Mesenchymal stem cell (in vitro differentiated cells and primary cell): Measurements from ENCODE around the gene TUBA4B.

Source experiments
- DNase-seq: peaks from one replicate; pipeline ENCODE4 v3.0.0-alpha.2; 2013
- H2AFZ ChIP-seq: one replicate; pipeline ENCODE4 v1.6.1; 2013; ENCODE audit warnings: low read depth, mild to moderate bottlenecking, control low read depth, inconsistent platforms, low read length, moderate library complexity
- H2AK5ac ChIP-seq: 2 replicates; pipeline ENCODE4 v1.6.1; 2013; ENCODE audit warnings: low read length, moderate library complexity, mild to moderate bottlenecking, inconsistent platforms; ENCODE audit not compliant: severe bottlenecking
- H2BK120ac ChIP-seq: one replicate; pipeline ENCODE4 v1.6.1; 2013; ENCODE audit warnings: low read depth, mild to moderate bottlenecking, inconsistent platforms, low read length, moderate library complexity
- H2BK12ac ChIP-seq, 2 experiments: one replicate each; pipeline ENCODE4 v1.6.1; 2013; ENCODE audit warnings: inconsistent platforms in 2 of 2, low read length in 2 of 2, mild to moderate bottlenecking in 2 of 2, moderate library complexity in 2 of 2, control low read depth in 1 of 2
- H2BK15ac ChIP-seq: one replicate; pipeline ENCODE4 v1.6.1; 2013; ENCODE audit warnings: mild to moderate bottlenecking, low read depth, inconsistent platforms; ENCODE audit not compliant: poor library complexity, severe bottlenecking
- H2BK5ac ChIP-seq: 2 replicates; pipeline ENCODE4 v1.6.1; 2013; ENCODE audit warnings: low read depth, mild to moderate bottlenecking, low read length, control low read depth, inconsistent platforms; ENCODE audit not compliant: poor library complexity, severe bottlenecking
- H3K14ac ChIP-seq, 2 experiments: one replicate each; pipeline ENCODE4 v1.6.1; 2013; ENCODE audit warnings: inconsistent platforms in 2 of 2, low read length in 2 of 2, control low read depth in 1 of 2, mild to moderate bottlenecking in 1 of 2, moderate library complexity in 1 of 2
- H3K18ac ChIP-seq, 2 experiments: one replicate each; pipeline ENCODE4 v1.6.1; 2013; ENCODE audit warnings: inconsistent platforms in 2 of 2, low read length in 2 of 2, control low read depth in 1 of 2, low read depth in 1 of 2, mild to moderate bottlenecking in 1 of 2
- H3K23ac ChIP-seq, 2 experiments: one replicate each; pipeline ENCODE4 v1.6.1; 2013; ENCODE audit warnings: inconsistent platforms in 2 of 2, low read length in 2 of 2, mild to moderate bottlenecking in 2 of 2, moderate library complexity in 2 of 2, control low read depth in 1 of 2
- H3K27ac ChIP-seq: 2 replicates; pipeline ENCODE4 v1.5.1; 2013; ENCODE audit warnings: mild to moderate bottlenecking, moderate library complexity, low read length, control low read depth, inconsistent platforms; ENCODE audit not compliant: poor library complexity, severe bottlenecking
- H3K27me3 ChIP-seq, 2 experiments: 2 replicates each; pipeline versions ENCODE4 v1.6.1 to v1.7.0; 2013; ENCODE audit warnings: low read length in 2 of 2, mild to moderate bottlenecking in 2 of 2, moderate library complexity in 2 of 2, control low read depth in 1 of 2, inconsistent platforms in 1 of 2; ENCODE audit not compliant: control insufficient read depth in 1 of 2, insufficient read depth in 1 of 2
- H3K36me3 ChIP-seq, 2 experiments: 2 replicates each; pipeline versions ENCODE4 v1.6.1 to v1.7.0; 2013; ENCODE audit warnings: low read length in 2 of 2, control low read depth in 1 of 2, inconsistent platforms in 1 of 2, low read depth in 1 of 2, mild to moderate bottlenecking in 1 of 2; ENCODE audit not compliant: insufficient read depth in 2 of 2, control insufficient read depth in 1 of 2
- H3K4ac ChIP-seq, 2 experiments: one replicate each; pipeline ENCODE4 v1.6.1; 2013; ENCODE audit warnings: inconsistent platforms in 2 of 2, low read length in 2 of 2, mild to moderate bottlenecking in 2 of 2, moderate library complexity in 2 of 2, control low read depth in 1 of 2, low read depth in 1 of 2
- H3K4me1 ChIP-seq: 2 replicates; pipeline ENCODE4 v1.6.1; 2013; ENCODE audit warnings: low read depth, low read length, control low read depth; ENCODE audit not compliant: control insufficient read depth, insufficient read depth
- H3K4me2 ChIP-seq: 2 replicates; pipeline ENCODE4 v1.6.1; 2013; ENCODE audit warnings: low read length, mild to moderate bottlenecking, inconsistent platforms; ENCODE audit not compliant: poor library complexity, severe bottlenecking
- H3K4me3 ChIP-seq, 2 experiments: 2 replicates each; pipeline versions ENCODE4 v1.5.1 to v1.7.0; 2013; ENCODE audit warnings: low read length in 2 of 2, mild to moderate bottlenecking in 2 of 2, control low read depth in 1 of 2, low read depth in 1 of 2; ENCODE audit not compliant: insufficient read depth in 1 of 2
- H3K79me1 ChIP-seq: replicated peaks from 2 replicates; pipeline ENCODE4 v1.6.1; 2013; ENCODE audit warnings: mild to moderate bottlenecking, control low read depth, low read length, inconsistent platforms; ENCODE audit not compliant: poor library complexity, severe bottlenecking
- H3K9ac ChIP-seq: 2 replicates; pipeline ENCODE4 v1.7.0; 2013; ENCODE audit warnings: mild to moderate bottlenecking, low read length, moderate library complexity
- H3K9me3 ChIP-seq: 2 replicates; pipeline ENCODE4 v1.7.0; 2013; ENCODE audit warnings: mild to moderate bottlenecking, low read length; ENCODE audit not compliant: control insufficient read depth
- H4K8ac ChIP-seq: one replicate; pipeline ENCODE4 v1.6.1; 2013; ENCODE audit warnings: inconsistent platforms, mild to moderate bottlenecking, low read length, moderate library complexity
- H4K91ac ChIP-seq: one replicate; pipeline ENCODE4 v1.6.1; 2013; ENCODE audit warnings: mild to moderate bottlenecking, low read length, inconsistent platforms
- WGBS: methylation state at CpG from one replicate; pipeline ENCODE4 v1.1.7; 2013; ENCODE audit warnings: mixed read lengths; 5-methylcytosine and 5-hydroxymethylcytosine counted together

Gene TUBA4B

GRCh38 chr2:219209236-219210195 is 43.5 kb upstream of the TUBA4B start:
- Histone ChIP-seq H2BK12ac (peak overlapping the region in 1 of 2 experiments; percentile 11), H3K4me2 (no peak overlapping the region), H2BK5ac (no peak overlapping the region), H3K27me3 (no peaks in the 10 kb centered on the region), H2AFZ (no peak overlapping the region), H4K91ac (no peak overlapping the region), H3K79me1 (peaks cover 12% of the 10 kb centered on the region), H2AK5ac (no peak overlapping the region), H4K8ac (no peak overlapping the region), H3K27ac (no peak overlapping the region), H3K14ac (no peak overlapping the region), H2BK15ac (no peak overlapping the region), H3K23ac (no peak overlapping the region), H3K4ac (peak overlapping the region in 1 of 2 experiments; percentile 73), H3K18ac (no peak overlapping the region), H3K4me3 (no peak overlapping the region), H3K9ac (no peak overlapping the region), H3K4me1 (peaks cover 14% of the 10 kb centered on the region), H2BK120ac (no peak overlapping the region), H3K36me3 (peaks cover 54 to 64% of the 10 kb centered on the region in 2 experiments), H3K9me3 (no peaks in the 10 kb centered on the region)
- DNase-seq: no peak
- WGBS: 95% methylated on average over 16 of the region's 18 CpGs

DNA sequence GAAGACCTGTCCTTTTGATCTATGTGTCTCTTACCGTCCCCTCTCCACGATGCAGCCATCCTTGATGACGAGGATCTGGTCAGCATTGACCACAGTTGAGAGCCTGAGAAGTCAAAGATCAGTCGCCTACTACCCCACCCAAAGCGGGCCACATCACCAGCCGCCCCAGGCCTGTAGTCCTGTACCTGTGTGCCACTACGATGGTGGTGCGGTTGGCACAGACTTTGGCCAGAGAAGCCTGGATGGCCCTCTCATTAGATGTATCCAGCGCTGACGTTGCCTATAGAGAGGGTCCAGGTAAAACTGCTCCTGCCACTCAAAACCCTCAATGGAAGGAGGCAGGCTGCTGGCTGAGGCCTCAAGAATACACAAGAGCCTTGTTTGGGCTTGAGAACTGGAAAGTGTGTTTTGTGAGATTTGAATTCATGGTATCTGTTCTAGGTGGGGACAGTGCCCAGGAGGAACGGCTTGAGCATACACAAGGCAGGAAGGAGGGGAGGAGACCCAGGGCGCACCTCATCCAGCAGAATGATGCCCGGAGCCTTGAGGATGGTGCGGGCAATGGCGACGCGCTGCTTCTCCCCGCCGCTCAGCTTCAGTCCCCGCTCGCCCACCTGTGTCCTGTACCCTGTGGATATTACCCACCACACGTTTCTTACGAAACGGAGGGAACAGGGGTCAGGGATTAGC is 42.7 kb upstream of the TUBA4B start:
- no peak overlapping the region for H2BK5ac ChIP-seq
- H3K4me3 ChIP-seq: no peak overlapping the region
- no peak overlapping the region for H2AFZ ChIP-seq
- no peak overlapping the region for H2BK15ac ChIP-seq
- H3K4me2 ChIP-seq: no peak overlapping the region
- no peak overlapping the region for H3K23ac ChIP-seq
- no peaks in the 10 kb centered on the region for H3K27me3 ChIP-seq
- no peak overlapping the region for H3K9ac ChIP-seq
- H3K14ac ChIP-seq: no peak overlapping the region
- no peak overlapping the region for H3K18ac ChIP-seq
- no peak for DNase-seq
- H2BK12ac ChIP-seq: no peak overlapping the region
- peaks cover 15% of the 10 kb centered on the region for H3K79me1 ChIP-seq
- no peak overlapping the region for H2AK5ac ChIP-seq
- H3K4me1 ChIP-seq: peaks cover 14% of the 10 kb centered on the region
- H3K4ac ChIP-seq: no peak overlapping the region
- peaks cover 59 to 72% of the 10 kb centered on the region in 2 experiments for H3K36me3 ChIP-seq
- H3K27ac ChIP-seq: no peak overlapping the region
- no peak overlapping the region for H2BK120ac ChIP-seq
- H3K9me3 ChIP-seq: no peaks in the 10 kb centered on the region
- no peak overlapping the region for H4K91ac ChIP-seq
- H4K8ac ChIP-seq: no peak overlapping the region
- 97% methylated on average over 24 of the region's 24 CpGs for WGBS

DNA sequence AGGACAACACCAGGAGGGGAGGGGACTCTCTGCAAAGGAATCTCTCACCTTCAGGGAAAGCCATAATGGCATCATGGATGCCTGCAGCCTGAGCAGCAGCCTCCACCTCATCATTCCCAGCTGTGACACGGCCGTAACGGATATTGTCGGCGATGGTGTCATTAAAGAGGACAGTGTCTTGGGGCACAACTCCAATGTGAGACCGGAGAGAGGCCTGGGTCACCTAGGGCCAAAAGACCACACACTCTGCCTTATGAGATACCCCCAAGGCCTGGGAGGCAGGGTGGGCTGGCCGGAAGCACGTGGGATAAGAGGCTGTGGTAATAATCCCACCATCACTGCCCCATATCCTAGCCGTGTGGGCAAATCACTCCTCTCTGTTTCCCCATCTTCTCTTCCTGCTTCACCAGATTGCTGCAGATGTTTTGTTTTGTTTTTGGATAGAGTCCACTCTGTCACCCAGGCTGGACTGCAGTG is 42.1 kb upstream of the TUBA4B start:
- H2BK15ac ChIP-seq: no peak overlapping the region
- H3K4me2 ChIP-seq: no peak overlapping the region
- no peak overlapping the region for H2AK5ac ChIP-seq
- H3K9me3 ChIP-seq: no peaks in the 10 kb centered on the region
- H2AFZ ChIP-seq: no peak overlapping the region
- no peak overlapping the region for H3K4ac ChIP-seq
- no peak overlapping the region for H3K27ac ChIP-seq
- H4K8ac ChIP-seq: no peak overlapping the region
- no peak overlapping the region for H3K23ac ChIP-seq
- H3K36me3 ChIP-seq: peaks cover 61 to 78% of the 10 kb centered on the region in 2 experiments
- no peak for DNase-seq
- H2BK5ac ChIP-seq: no peak overlapping the region
- no peak overlapping the region for H3K9ac ChIP-seq
- peaks cover 14% of the 10 kb centered on the region for H3K4me1 ChIP-seq
- H4K91ac ChIP-seq: no peak overlapping the region
- no peak overlapping the region for H2BK12ac ChIP-seq
- H3K18ac ChIP-seq: no peak overlapping the region
- H2BK120ac ChIP-seq: no peak overlapping the region
- no peaks in the 10 kb centered on the region for H3K27me3 ChIP-seq
- no peak overlapping the region for H3K4me3 ChIP-seq
- peaks cover 16% of the 10 kb centered on the region for H3K79me1 ChIP-seq
- no peak overlapping the region for H3K14ac ChIP-seq
- WGBS: 98% methylated on average over 8 of the region's 9 CpGs

GRCh38 chr2:219213026-219213415 is 40.0 kb upstream of the TUBA4B start:
- Histone ChIP-seq H2AFZ (no peak overlapping the region), H3K4ac (no peak overlapping the region), H2BK15ac (no peak overlapping the region), H2BK5ac (no peak overlapping the region), H3K4me2 (no peak overlapping the region), H3K27me3 (no peaks in the 10 kb centered on the region), H3K4me3 (no peak overlapping the region), H3K23ac (no peak overlapping the region), H3K4me1 (peaks cover 8% of the 10 kb centered on the region), H4K91ac (no peak overlapping the region), H3K18ac (no peak overlapping the region), H3K36me3 (peaks cover 68 to 86% of the 10 kb centered on the region in 2 experiments), H2AK5ac (no peak overlapping the region), H3K27ac (no peak overlapping the region), H3K9ac (no peak overlapping the region), H2BK12ac (no peak overlapping the region), H2BK120ac (no peak overlapping the region), H3K9me3 (no peaks in the 10 kb centered on the region), H3K14ac (no peak overlapping the region), H3K79me1 (peaks cover 23% of the 10 kb centered on the region), H4K8ac (no peak overlapping the region)
- no peak for DNase-seq
- 96% methylated on average over 8 of the region's 8 CpGs for WGBS
